Gastroesophageal sphincter (tissue), 4 donors: ENCODE results near the gene MSX2. TPM values are rescaled to one million over a fixed set of nuclear protein-coding genes. Genes with fewer than 3 reads are reported as not detected.
A peak's percentile ranks its signal among the peaks of the same experiment; 100 is the strongest.

Experiments used
- ATAC-seq: fragments of 150-250 bp; one replicate; pipeline ENCODE4 v1.9.1; 2016; ENCODE audit warnings: mild to moderate bottlenecking, moderate library complexity
- H3K27ac ChIP-seq, 4 donors: fragments of 200-600 bp; sonication (generic) in 3 of 4; 1 replicate in 3 of 4; 2 replicates in 1 of 4; pipeline ENCODE4 v1.5.1; 2016 to 2019
- H3K27me3 ChIP-seq: fragments of 200-600 bp; sonication (generic); one replicate; pipeline ENCODE4 v1.5.1; 2019
- H3K36me3 ChIP-seq, 2 donors: fragments of 200-600 bp; sonication (generic); one replicate each; pipeline ENCODE4 v1.5.1; 2019; ENCODE audit warnings: control low read depth in 1 of 2
- H3K4me1 ChIP-seq, 3 donors: fragments of 200-600 bp; sonication (generic); 1 replicate in 2 of 3; 2 replicates in 1 of 3; pipeline ENCODE4 v1.5.1; 2016 to 2019; ENCODE audit warnings: control low read depth in 2 of 3
- H3K4me3 ChIP-seq, 2 donors: fragments of 200-600 bp; sonication (generic); one replicate each; pipeline ENCODE4 v1.5.1; 2019; ENCODE audit warnings: mild to moderate bottlenecking in 1 of 2, moderate library complexity in 1 of 2
- H3K9me3 ChIP-seq, 3 donors: fragments of 200-600 bp; sonication (generic); one replicate each; pipeline ENCODE4 v1.5.1; 2017 to 2019; ENCODE audit warnings: control low read depth in 2 of 3
- EP300 ChIP-seq: sonication (generic); formaldehyde crosslinking; IDR thresholded peaks from one replicate; pipeline ENCODE4 v1.6.1; 2017; ENCODE audit warnings: antibody characterized with exemption, mild to moderate bottlenecking
- POLR2A ChIP-seq, 2 donors: fragments of 450-650 bp; IDR thresholded peaks; one replicate each; pipeline ENCODE4 v1.6.1; 2017; ENCODE audit warnings: antibody characterized with exemption in 2 of 2, mild to moderate bottlenecking in 2 of 2, moderate library complexity in 1 of 2
- POLR2AphosphoS5 ChIP-seq: sonication (generic); formaldehyde crosslinking; IDR thresholded peaks from one replicate; pipeline ENCODE4 v1.6.1; 2017; ENCODE audit warnings: antibody characterized with exemption
- WGBS, 2 donors: methylation state at CpG; one replicate each; pipeline ENCODE4 v1.1.5; 2018; ENCODE audit warnings: low coverage in 1 of 2; 5-methylcytosine and 5-hydroxymethylcytosine counted together
- total RNA-seq, 4 donors: library from RNA; depleted of rRNA; stranded (reverse); fragments of >200 nt; gene quantifications; one replicate each; pipeline ENCODE4 v1.1.0, GENCODE V29; 2016
- TF ChIP-seq, protein P1 (sequence below), 4 experiments: fragments of 200-600 bp in 2 of 4; fragments of 450-650 bp in 2 of 4; sonication (generic) in 1 of 4; IDR thresholded peaks; one replicate each; pipeline ENCODE4 v1.5.1; 2017 to 2019; ENCODE audit warnings: antibody characterized with exemption in 4 of 4, mild to moderate bottlenecking in 2 of 4, moderate library complexity in 2 of 4

MSX2 gene
- total RNA-seq, 4 donors from 2014 or later, result 0.81 to 2.6 (median 1.2) TPM

DNA sequence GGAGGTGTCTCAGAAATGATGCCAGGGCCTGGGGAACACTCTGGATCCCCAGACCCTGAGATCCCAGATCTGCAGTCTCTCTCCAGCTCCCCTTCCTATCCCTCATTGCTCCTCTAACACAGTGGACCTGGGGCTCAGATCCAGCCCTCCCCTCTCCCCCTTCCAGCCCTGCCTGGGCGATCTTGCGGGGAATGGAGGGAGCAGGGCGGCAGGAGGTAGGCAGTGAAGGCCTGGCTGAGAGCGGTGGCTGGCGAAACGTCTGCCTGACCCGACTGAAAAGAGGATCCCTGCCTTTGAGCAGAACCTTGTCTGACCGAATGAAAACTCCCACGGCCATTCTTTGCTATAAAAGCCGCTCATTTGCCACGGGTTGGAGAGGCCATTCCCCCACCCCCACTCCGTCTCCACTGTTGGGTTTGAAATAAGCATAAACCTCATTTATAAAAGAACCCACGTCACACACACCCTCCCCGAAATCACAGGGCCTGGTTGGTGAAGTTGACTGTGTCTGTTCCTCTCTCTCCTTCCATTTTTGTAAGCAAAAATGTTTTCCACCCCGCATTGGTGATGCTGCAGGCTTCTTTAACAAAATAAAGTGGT lies 8.8 kb downstream of the MSX2 start:
- TF ChIP-seq EP300 (no peak), POLR2AphosphoS5 (no peak), POLR2A (IDR thresholded peaks at IDR 0.05) (no peak)
- TF ChIP-seq, protein P1, sequence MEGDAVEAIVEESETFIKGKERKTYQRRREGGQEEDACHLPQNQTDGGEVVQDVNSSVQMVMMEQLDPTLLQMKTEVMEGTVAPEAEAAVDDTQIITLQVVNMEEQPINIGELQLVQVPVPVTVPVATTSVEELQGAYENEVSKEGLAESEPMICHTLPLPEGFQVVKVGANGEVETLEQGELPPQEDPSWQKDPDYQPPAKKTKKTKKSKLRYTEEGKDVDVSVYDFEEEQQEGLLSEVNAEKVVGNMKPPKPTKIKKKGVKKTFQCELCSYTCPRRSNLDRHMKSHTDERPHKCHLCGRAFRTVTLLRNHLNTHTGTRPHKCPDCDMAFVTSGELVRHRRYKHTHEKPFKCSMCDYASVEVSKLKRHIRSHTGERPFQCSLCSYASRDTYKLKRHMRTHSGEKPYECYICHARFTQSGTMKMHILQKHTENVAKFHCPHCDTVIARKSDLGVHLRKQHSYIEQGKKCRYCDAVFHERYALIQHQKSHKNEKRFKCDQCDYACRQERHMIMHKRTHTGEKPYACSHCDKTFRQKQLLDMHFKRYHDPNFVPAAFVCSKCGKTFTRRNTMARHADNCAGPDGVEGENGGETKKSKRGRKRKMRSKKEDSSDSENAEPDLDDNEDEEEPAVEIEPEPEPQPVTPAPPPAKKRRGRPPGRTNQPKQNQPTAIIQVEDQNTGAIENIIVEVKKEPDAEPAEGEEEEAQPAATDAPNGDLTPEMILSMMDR (IDR thresholded peaks at IDR 0.05), result no peak
- H3K9me3 ChIP-seq, result no peaks in the 10 kb centered on the region
- ATAC-seq, result no peak
- peaks cover 0 to 14% of the 10 kb centered on the region in 2 donors for H3K36me3 ChIP-seq
- H3K27me3 ChIP-seq, result peaks cover 99% of the 10 kb centered on the region
- no peak overlapping the region for H3K4me3 ChIP-seq
- H3K27ac ChIP-seq, result no peak overlapping the region
- peaks cover 0 to 23% (median 6%) of the 10 kb centered on the region in 3 donors for H3K4me1 ChIP-seq
- 30 to 48% methylated on average over 5 to 8 of the region's 15 CpGs for WGBS, 2 donors

DNA sequence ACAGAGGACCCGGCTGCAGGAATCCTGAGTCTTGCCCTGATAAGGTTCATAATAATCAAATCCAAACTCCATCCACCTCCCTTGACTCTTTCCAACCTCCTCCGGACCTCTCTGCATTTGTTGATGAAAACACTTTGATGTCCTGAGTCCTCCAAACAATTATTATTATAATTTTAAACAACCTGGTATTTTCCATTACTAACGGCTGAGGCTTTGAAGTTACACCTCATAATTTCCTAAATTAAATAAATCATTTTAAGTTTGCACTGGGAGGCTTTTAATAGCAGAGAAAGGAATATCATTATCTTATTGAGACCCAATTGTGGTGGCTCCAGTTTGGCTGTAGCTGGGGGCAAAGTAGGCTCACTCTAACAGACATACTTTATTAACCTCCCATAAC lies 9.5 kb downstream of the MSX2 start:
- Histone ChIP-seq H3K27me3 (peaks cover 100% of the 10 kb centered on the region), H3K4me1 (peaks cover 0 to 23% (median 6%) of the 10 kb centered on the region in 3 donors), H3K36me3 (peaks cover 0 to 14% of the 10 kb centered on the region in 2 donors), H3K4me3 (no peak overlapping the region), H3K27ac (no peak overlapping the region), H3K9me3 (no peaks in the 10 kb centered on the region)
- 15 to 53% methylated on average over 3 of the region's 3 CpGs for WGBS, 2 donors
- TF ChIP-seq POLR2A (IDR thresholded peaks at IDR 0.05) (no peak), EP300 (no peak), POLR2AphosphoS5 (no peak)
- TF ChIP-seq, protein P1 (IDR thresholded peaks at IDR 0.05), result no peak
- ATAC-seq, result no peak

- H3K27me3 ChIP-seq, result peaks cover 95% of the 10 kb centered on the region
These were observed 10.5 kb downstream of the MSX2 start for GRCh38 chr5:174734571-174735497.

GRCh38 chr5:174735498-174736330 lies 11.3 kb downstream of the MSX2 start:
- WGBS, 2 donors, result 0 to 2% methylated on average over 1 to 21 of the region's 54 CpGs
- Histone ChIP-seq H3K4me3 (no peak overlapping the region), H3K36me3 (no peaks in the 10 kb centered on the region), H3K27me3 (peaks cover 86% of the 10 kb centered on the region), H3K4me1 (peaks cover 0 to 23% (median 6%) of the 10 kb centered on the region in 3 donors), H3K27ac (no peak overlapping the region), H3K9me3 (no peaks in the 10 kb centered on the region)
- no peak for ATAC-seq
- TF ChIP-seq, protein P1 (IDR thresholded peaks at IDR 0.05), result peak in 1 of 4 experiments; percentile 58
- no peak for TF ChIP-seq POLR2A (IDR thresholded peaks at IDR 0.05)

More at GRCh38 chr5:174734571-174735497, 10.5 kb downstream of the MSX2 start:
- H3K4me3 ChIP-seq, result no peak overlapping the region
- TF ChIP-seq POLR2A (IDR thresholded peaks at IDR 0.05), result no peak
- no peak for TF ChIP-seq POLR2AphosphoS5
- no peak for TF ChIP-seq EP300
- TF ChIP-seq, protein P1 (IDR thresholded peaks at IDR 0.05), result no peak
- H3K9me3 ChIP-seq, result no peaks in the 10 kb centered on the region
- H3K27ac ChIP-seq, result no peak overlapping the region
- H3K4me1 ChIP-seq, result peaks cover 0 to 23% (median 6%) of the 10 kb centered on the region in 3 donors
- peaks cover 0 to 5% of the 10 kb centered on the region in 2 donors for H3K36me3 ChIP-seq
- ATAC-seq, result no peak
- 8 to 14% methylated on average over 12 to 16 of the region's 22 CpGs for WGBS, 2 donors
